ENCODE results near the gene DNPH1. TPM values are rescaled to one million over a fixed set of nuclear protein-coding genes. Genes with fewer than 3 reads are reported as not detected.

The DNPH1 gene
- total and polyA plus RNA-seq, 10 of the 15 experiments (the other 5 are each of a cell fraction or from before 2014, with no cell fraction given), result 7.0 to 136 (median 67.7) TPM

DNA sequence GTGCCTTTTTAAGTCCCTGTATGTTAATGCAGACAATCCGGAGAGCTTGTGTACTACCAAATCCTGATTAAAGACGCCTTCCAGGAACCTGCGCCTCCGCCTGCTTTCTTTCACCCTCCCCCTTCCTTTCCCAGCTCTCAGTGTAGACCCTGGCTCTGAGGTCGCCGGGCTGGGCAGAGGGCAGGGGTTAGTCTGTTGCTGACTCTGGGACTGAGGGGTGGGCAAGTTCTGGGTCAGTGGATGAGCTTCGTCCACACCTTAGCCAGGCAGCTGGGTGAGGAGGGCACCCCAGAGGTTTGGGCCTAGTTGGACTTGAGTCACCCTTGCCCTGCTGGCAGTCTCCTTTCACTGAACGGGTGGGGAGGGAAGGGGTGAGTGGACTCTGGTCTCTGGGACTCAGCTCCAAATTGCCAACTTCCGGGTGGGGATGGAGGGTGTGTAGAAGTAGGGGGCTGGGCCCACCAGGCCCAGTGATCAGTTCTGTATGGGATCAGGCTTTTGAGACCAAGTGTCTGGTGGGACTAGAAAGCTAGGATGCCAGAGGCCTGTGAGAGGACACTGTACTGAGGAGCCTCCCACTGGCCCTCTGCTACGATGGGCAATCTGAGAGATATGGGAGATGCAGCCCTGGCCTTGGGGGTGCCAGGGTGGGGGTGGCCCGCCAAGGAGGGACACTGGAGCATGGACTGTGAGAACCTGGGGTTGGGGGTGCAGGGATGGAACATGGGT lies 47.5 kb upstream of the DNPH1 start:
- CTCF ChIA-PET, result interaction anchor here (1.5 kb wide), 1 partner anchor 229 kb away, joined by 5 read pairs; no protein-coding TSS in a partner anchor
- Histone ChIP-seq H3K27ac (ENCODE audit: control insufficient read depth, insufficient read depth) (no peak overlapping the region), H3K36me3 (ENCODE audit: control insufficient read depth in 2 of 2, insufficient read depth in 2 of 2, low read length in 1 of 2) (no peaks in the 10 kb centered on the region), H2AFZ (ENCODE audit: control insufficient read depth, low read depth, low read length) (no peak overlapping the region), H3K9me3 (replicated peaks; ENCODE audit: control insufficient read depth, insufficient read depth, low read length) (no peaks in the 10 kb centered on the region), H3K27me3 (replicated peaks in 1 of 2; ENCODE audit: control insufficient read depth in 2 of 2, insufficient read depth in 2 of 2, low read length in 1 of 2) (no peaks in the 10 kb centered on the region; a peak in 1 of 4 replicates), H3K79me2 (ENCODE audit: control insufficient read depth, insufficient read depth, low read length) (no peaks in the 10 kb centered on the region), H3K4me2 (ENCODE audit: control insufficient read depth, insufficient read depth) (peak overlapping the region; percentile 83), H3K4me1 (ENCODE audit: control insufficient read depth, insufficient read depth, low read length) (peaks cover 9% of the 10 kb centered on the region; the same call in 1 of the 2 replicates), H3K9ac (ENCODE audit: control insufficient read depth, insufficient read depth, low read length) (no peak overlapping the region), H4K20me1 (ENCODE audit: control insufficient read depth, insufficient read depth) (no peaks in the 10 kb centered on the region), H3K4me3 (peak overlapping the region; percentile 72)
- intact Hi-C loops (cut with micrococcal nuclease; ENCODE audit: unreplicated experiment) (no loop called here), in situ Hi-C loops (cut with MboI) (no loop called here)
- SMC1A ChIA-PET (ENCODE audit: uncharacterized antibody, unreplicated experiment), result interaction anchor here (1.1 kb wide), 1 partner anchor 8 kb away, joined by 3 read pairs; no protein-coding TSS in a partner anchor
- WGBS (ENCODE audit: insufficient coverage, insufficient replicate concordance, low lambda C conversion rate, missing lambda C conversion rate), result 82% methylated on average over 11 of the region's 11 CpGs
- POLR2A ChIA-PET, result no interaction called here
- RAD21 ChIA-PET (ENCODE audit: unreplicated experiment), result interaction anchor here (1.0 kb wide), 1 partner anchor 12 kb away, joined by 3 read pairs; no protein-coding TSS in a partner anchor
- no TSS peak for BruUV-seq (replicated peaks)
- TF ChIP-seq, protein P1, sequence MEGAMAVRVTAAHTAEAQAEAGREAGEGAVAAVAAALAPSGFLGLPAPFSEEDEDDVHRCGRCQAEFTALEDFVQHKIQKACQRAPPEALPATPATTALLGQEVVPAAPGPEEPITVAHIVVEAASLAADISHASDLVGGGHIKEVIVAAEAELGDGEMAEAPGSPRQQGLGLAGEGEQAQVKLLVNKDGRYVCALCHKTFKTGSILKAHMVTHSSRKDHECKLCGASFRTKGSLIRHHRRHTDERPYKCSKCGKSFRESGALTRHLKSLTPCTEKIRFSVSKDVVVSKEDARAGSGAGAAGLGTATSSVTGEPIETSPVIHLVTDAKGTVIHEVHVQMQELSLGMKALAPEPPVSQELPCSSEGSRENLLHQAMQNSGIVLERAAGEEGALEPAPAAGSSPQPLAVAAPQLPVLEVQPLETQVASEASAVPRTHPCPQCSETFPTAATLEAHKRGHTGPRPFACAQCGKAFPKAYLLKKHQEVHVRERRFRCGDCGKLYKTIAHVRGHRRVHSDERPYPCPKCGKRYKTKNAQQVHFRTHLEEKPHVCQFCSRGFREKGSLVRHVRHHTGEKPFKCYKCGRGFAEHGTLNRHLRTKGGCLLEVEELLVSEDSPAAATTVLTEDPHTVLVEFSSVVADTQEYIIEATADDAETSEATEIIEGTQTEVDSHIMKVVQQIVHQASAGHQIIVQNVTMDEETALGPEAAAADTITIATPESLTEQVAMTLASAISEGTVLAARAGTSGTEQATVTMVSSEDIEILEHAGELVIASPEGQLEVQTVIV (IDR thresholded peaks at IDR 0.05; ENCODE audit: borderline replicate concordance, partially characterized antibody), result no peak
- TF ChIP-seq DPF2 (IDR thresholded peaks at IDR 0.05), result no peak
- no peak for TF ChIP-seq RUNX3 (IDR thresholded peaks at IDR 0.05; ENCODE audit: low read length)
- 0 out of 2 replicates have a peak, but pooled peaks have one; percentile 7 for TF ChIP-seq GATAD2B (conservative IDR thresholded peaks at IDR 0.05; ENCODE audit: low read depth)
- DNase-seq (ENCODE audit: low read depth, low spot score) (no peak), FAIRE-seq (no peak), ATAC-seq (no peak)
